Measurements from ENCODE around the gene ABCC4.

The ABCC4 gene

GRCh38 chr13:95234242-95234641, 67.0 kb downstream of the ABCC4 start:
- DNase-seq (ENCODE audit: extremely low read depth in 1 of 2, low read depth in 1 of 2), result no peak

DNA sequence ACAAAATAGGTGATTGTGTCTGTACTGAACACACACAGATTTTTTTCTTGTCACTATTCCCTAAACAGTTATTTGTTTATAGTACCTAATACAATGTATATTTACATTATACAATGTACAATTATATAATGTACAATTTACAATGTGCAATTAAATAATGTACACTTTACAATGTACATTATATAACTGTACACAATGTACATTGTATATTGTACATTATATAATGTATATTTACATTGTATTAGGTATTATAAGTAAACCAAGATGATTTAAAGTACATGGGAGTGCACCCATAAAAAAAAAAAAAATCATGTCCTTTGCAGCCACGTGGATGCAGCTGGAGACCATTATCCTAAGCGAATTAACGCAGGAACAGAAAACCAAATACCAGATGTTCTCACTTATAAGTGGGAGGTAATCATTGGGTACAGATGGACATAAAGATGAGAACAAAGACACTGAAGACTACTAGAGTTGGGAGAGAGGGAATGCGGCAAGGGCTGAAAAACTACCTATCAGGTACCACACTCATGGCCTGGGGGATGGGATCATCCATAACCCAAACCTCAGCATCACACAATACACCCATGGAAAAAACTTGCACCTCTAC, 68.1 kb downstream of the ABCC4 start:
- no peak for DNase-seq (ENCODE audit: extremely low read depth in 1 of 2, low read depth in 1 of 2)

DNA sequence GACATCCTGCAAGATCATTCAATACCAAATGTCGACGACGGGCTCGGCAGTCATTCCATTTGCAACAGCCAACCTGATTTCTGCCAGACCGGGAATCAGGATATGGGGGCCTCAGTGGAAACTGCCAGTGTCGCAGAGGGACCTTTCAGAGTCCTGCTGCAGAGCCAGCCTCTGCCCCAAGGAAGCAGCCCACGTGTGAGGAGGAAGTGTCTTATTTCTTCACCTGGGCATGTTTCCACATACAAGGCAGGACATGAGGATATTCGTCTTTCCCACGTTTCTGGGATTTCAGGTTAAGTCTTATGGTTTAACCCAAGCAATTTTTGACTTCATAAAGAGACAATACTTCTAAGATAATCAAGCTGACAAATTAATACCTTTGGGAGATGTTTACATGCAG, 69.9 kb downstream of the ABCC4 start:
- no peak for DNase-seq (ENCODE audit: extremely low read depth in 1 of 2, low read depth in 1 of 2)

GRCh38 chr13:95229855-95230254, 71.4 kb downstream of the ABCC4 start:
- no peak for DNase-seq (ENCODE audit: extremely low read depth in 1 of 2, low read depth in 1 of 2)

- DNase-seq (ENCODE audit: extremely low read depth in 1 of 2, low read depth in 1 of 2), result no peak
Measured at GRCh38 chr13:95228130-95228529, 73.1 kb downstream of the ABCC4 start.

DNA sequence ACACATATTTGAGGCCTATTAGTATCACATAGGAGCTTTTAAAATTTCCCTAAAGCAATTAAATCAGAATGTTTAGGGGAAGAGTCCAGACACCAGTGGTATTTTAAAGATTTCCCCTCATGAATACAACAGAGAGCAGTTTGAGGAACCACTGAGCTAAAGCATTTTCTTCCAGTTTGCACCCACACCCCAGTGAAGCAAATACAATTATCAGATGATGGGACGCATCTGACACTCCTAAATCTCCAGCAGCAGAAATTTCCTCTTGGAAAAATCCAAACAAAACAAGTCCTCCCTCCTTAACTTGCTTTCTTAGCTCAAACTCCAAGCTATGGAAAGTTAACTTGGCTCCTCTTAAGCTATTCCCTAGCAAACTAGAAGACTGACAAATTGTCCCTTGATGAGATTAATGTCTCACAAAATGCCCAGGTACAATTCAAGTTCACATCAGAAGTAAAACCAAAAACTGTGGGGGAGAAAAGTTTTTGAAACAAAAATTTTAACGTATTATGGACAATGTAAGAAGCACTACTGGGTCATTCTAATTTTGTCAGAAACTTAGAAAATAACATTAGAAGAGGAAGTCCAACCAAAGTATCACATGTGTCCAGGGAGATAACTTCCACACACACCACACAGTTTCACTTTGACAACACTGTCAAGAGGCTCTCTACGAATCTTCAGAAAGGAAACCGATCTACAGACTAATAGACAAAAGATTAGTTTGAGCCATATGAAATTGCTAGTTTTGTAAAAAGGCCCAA, 74.1 kb downstream of the ABCC4 start:
- DNase-seq (ENCODE audit: extremely low read depth in 1 of 2, low read depth in 1 of 2), result no peak

- no peak for DNase-seq (ENCODE audit: extremely low read depth in 1 of 2, low read depth in 1 of 2)
Measured at GRCh38 chr13:95226476-95226875, 74.8 kb downstream of the ABCC4 start.

DNA sequence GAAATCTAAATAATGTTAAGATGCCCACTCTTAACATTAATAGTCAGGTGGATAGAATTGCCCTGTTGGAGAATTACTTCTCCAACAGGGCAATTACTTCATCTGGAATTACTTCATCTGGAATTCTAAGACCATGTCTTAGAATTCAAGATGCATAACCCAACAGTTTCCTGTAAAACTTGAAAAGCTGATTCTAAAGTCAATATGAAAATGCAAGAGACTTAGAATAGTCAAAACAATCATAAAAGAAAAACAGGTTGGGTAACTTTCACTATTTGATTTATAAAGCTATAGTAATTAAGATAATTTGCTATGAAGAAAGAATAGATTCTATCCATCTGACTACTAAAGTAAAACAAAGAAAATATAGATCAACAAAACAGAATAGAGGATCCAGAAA, 75.2 kb downstream of the ABCC4 start:
- DNase-seq (ENCODE audit: extremely low read depth in 1 of 2, low read depth in 1 of 2), result no peak

GRCh38 chr13:95224064-95224463, 77.2 kb downstream of the ABCC4 start:
- no peak for DNase-seq (ENCODE audit: extremely low read depth in 1 of 2, low read depth in 1 of 2)

DNA sequence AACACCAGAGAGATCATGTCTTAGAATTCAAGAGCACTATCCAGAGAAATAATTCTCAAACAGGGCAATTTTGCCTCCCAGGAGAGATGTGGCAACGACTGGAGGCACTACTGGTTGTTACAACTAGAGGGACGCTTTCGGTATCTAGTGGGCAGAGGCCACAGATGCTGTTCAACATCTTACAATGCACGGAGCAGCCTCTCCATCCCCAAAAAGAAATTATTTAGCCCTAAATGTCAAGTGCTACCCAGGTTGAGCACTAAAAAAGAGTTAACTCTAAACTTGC, 78.6 kb downstream of the ABCC4 start:
- DNase-seq (ENCODE audit: extremely low read depth in 1 of 2, low read depth in 1 of 2), result no peak

DNA sequence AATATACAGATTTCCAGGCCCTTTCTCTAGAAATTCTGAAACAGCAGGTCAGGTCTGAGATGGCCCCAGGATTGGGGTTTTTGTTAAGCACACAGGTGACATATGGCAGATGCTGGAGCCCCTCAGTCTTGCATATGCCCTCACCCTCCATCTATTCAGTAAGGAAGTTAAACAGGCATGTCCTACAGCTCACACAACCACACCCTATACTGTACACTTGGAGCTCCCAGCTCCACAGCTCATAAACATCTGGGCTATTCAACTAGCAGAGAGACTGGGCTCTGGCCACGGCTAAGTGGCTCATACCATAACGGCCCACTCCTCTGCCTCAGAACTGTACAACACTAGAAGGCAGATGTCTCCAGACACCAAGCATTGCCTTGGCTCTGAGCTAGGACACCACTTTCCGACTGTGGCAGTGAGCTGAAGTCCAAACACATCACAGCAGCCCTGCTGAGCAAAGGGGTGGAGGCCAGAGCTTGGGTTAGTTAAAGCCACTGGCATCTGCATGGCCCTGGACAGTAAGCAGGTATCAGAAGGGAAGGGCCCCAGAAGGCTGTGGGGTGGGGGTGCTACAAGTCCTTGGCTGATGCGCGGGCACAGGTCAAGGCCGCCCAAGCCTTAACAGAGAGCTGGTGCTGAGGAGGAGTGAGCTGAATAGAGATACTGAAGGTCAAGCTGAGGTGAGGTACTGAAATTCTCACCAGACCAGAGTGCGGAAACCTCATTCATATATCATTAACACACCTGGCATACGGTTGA, 79.1 kb downstream of the ABCC4 start:
- DNase-seq (ENCODE audit: extremely low read depth in 1 of 2, low read depth in 1 of 2), result no peak

DNA sequence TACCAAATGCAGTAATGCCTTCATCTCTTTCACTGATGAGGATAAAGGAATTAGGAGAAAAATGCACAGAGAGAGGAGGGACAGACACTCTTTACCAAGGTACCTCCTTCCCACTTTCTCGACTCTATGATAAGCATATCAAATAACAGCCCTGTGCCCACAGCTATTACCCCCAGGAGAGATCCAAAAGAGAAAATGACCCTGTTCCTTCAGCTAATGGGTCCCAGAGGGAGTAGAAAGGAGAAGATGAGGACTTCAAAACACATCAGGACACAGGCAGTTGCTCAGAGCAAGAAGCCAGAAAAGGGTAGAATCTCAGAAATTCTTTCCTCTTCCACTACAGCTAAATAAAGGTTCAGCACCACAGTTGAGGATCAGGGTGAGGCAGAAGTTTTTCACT, 80.6 kb downstream of the ABCC4 start:
- no peak for DNase-seq (ENCODE audit: extremely low read depth in 1 of 2, low read depth in 1 of 2)

- DNase-seq (ENCODE audit: extremely low read depth in 1 of 2, low read depth in 1 of 2), result no peak
Measured at GRCh38 chr13:95217920-95218830, 83.1 kb downstream of the ABCC4 start.

DNA sequence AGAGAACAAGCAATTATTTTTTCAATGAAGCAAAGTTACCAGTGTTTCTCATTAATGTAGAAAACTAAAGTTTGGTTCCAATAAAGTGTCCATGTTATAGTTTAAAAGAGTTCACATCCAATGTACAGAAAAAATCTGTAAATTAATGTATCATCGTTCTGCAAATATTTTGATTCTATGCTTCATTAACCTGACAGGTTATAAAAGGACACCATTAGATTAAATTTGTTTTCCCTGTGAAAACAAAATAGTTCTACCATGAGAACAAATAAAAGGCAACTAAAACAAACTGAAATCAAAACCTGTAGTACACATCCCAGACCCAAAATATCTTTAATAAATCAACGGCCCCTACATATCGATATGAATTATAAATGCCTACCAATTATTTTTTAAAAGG, 85.1 kb downstream of the ABCC4 start:
- DNase-seq (ENCODE audit: extremely low read depth in 1 of 2, low read depth in 1 of 2), result no peak

DNA sequence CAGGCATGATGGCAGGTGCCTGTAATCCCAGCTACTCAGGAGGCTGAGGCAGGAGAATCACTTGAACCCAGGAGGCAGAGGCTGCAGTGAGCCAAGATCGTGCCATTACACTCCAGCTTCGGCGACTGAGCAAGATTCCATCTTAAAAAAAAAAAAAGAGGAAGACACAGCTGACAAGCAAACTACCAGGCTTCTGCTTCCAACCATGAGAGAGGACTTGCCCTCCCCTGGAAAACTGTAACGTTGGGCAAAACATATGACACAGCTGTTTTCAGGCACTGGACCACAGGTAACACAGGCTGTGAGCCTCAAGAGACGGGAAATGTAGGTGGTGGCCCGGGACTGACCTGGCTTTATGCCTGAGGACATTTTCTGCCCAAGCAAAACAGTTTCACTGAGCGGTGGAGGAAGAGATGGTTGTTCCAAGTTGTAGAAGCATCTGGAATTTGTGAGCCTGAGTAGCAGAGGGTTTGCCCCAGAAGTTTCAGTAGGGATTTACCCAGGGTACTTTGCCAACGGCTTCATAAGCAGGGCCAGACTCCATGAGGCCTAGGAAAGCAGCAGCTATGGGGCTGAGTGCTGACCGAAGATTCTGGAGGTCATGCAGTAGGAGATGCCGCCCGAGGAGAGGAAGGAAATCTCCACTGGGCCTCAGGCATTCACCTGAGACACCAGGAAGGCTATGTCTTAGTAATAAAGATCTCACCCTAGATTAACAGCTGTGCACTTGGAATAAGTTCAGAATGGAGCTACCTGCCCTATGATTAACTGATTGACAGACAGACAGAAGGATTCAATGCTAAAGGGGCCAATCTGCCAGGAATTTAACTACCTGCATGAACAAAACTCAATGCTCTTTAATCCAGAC, 88.0 kb downstream of the ABCC4 start:
- DNase-seq (ENCODE audit: extremely low read depth in 1 of 2, low read depth in 1 of 2), result no peak

GRCh38 chr13:95209109-95209508, 92.1 kb downstream of the ABCC4 start:
- no peak for DNase-seq (ENCODE audit: extremely low read depth in 1 of 2, low read depth in 1 of 2)

DNA sequence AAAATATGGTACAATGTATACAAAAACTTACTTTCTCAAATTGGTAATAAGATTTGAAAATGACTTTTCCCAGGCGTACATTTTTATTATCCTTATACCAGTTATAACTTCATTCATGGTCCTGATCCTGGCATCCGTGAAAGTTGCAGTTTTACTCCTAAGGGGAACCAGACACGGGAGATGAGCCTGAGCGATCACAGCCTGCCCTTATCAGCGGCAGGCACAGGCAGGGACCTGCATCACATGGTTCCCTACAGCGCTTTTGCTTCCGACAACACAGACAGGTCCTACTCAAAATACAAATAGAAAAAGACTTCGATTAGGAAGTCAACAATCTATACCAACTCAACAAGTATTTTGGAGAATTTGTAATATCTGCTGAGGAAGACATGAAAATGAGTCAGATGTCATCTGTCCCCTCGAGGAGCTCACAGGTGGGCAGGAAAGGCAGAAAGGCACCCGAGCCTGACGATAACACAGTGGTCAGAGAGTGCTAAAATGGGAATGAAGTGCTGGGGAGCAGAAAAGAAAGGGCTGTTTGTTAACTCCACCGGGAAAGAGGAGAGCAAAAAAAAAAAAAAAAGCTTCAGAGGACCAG, 93.4 kb downstream of the ABCC4 start:
- no peak for DNase-seq (ENCODE audit: extremely low read depth in 1 of 2, low read depth in 1 of 2)

DNA sequence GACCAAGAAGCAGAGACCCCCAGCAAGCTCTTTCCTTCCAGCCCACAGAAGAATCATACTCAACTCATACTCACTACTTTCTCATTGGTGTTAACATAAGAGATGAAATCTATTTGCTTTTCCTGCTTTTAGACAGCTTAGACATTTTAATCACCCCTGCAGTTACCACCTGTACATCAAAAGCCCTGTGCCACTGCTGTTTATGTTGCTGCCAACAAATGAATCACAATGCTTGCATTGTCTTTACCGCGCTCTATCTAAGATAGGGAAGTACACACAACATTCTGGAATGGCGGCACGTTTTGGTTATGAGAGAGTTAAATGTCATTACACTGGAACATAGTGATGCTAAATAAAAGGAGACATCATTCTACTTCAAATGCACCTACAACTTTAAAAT, 95.1 kb downstream of the ABCC4 start:
- no peak for DNase-seq (ENCODE audit: extremely low read depth in 1 of 2, low read depth in 1 of 2)

GRCh38 chr13:95204231-95204765, 97.0 kb downstream of the ABCC4 start:
- DNase-seq (ENCODE audit: extremely low read depth in 1 of 2, low read depth in 1 of 2), result no peak

Data from stimulated activated CD8-positive, alpha-beta memory T cell treated with anti-CD3 and anti-CD28 coated beads, Interleukin-7, amount 100 ng/mL, for 48 hours (primary cell).